ENCODE measurements around the gene DDAH1.
"Not testable (repeated sequence)": the region's sequence is repeated elsewhere in the genome, so short reads cannot be mapped to it uniquely, and the experiment has no call there.

The DDAH1 gene

DNA sequence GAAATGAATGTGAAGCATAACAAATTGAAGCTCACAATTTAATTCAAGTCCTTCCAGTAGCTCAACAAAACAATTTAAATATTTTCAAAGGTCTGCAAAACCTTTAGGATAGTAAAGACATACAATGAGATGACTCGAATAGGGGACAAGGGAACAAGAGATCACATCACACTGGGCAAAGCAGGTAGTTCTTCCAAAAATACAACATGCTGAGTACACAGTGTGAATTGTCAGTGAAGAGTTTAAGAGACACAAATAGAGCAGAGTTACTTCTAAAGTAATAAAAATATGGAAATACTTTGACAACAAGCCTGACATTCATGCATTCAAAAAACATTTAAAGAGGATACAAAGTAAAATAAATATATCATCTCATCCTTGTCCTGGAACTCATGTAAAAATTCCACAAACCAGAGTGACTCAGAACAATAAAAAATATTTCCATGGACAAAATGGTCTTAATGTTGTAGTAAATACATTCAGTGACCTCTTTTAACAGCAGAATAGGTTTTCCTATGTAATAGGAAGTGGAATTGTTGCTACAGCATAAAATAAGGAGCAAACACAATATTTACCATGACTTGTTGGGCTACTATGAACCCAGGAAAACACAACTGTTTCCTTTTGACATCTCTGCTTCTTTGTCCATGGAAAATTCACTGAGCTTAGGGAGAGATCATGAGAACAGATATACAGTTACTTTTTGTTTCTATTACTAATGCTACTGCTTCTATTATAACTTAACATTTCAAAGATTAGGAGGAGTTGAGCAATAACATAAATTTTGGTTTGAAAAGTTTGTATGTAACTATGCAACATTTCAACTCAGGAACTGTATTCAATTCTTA lies 104.9 kb downstream of the DDAH1 start:
- no peak for DNase-seq (ENCODE audit: low read depth)

DNA sequence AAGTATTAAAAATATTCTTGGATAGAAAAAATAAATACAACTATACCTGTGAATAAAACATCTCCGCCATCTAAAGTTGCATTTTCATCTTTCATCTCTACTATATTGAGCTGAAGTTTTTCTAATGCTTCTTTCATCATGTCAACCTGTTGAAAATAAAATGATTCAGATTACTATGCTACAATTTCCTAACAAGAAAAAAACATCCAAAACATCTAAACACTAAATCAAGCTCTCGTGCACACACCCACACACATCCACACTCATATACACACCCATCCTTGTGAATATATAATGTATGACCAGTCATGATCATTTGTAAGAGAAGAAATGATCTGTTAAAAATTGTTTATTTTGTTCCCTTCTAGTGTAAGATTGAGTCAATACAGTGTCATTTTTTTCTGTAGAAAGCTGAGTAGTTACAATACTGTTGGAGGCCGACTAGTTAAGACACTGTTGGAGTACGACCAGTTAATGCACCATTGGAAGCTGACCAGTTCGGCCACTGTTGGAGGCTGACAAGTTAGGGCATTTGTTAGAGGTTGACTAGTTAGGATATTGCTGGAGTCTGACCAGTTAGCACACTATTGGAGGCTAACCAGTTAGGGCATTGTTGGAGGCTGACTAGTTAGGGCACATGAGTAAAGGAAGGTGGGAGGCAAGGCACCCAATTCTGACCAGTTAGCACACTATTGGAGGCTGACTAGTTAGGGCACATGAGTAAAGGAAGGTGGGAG lies 106.1 kb downstream of the DDAH1 start:
- no peak for DNase-seq (ENCODE audit: low read depth)

DNA sequence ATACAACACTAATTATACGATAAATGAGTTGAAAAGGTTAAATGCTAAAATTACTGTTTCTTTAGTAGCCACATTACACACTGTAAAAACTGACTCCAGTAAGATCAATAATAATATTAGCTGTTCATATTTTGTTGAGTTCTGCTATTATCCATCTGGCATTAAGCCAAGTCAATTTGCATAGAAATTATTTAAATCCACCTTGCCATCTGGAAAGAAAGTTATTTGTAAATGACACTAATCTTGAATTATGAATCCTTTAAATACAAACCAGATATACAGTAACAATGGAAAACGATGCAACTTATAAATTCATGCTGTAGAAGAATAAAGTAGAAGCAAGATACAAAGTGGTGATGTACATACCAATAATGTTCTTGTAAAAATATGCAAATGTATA lies 107.1 kb downstream of the DDAH1 start:
- DNase-seq (ENCODE audit: low read depth) = no peak

DNA sequence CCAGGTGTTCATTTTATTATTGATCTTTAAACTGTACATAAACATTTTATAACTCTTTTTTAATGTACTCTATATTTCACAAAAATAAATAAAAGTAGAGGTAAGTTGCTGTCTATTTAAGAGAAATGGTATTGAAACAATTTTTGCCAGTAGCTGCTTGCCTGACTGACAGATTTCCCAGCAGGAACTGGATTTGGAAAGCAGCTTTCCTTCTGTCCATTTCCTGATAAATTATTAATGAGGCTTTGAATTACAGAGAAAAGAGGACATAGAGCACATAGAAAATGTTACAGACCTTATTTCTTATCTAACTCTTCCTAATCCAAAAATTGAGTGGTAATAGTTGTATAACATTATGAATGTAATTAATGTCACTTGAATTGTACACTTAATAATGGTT lies 108.8 kb downstream of the DDAH1 start:
- no peak for DNase-seq (ENCODE audit: low read depth)

DNA sequence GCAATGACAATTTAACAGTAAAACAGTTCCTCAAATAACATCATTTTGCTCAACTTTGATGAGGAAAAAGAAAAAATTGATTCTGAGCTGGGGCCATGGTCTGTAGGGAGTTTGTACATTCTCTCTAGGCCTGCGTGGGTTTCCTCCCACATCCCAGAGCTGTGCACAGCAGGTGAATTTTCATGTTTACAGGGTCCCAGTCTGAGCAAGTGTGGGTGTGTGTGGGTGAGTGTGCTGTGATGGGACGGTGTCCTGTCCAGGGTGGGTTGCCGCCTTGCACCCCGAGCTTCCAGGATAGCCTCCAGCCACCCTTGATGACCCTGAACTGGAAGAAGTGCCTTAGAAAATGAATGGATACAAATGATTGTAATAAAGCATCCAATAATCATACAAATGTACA lies 112.9 kb downstream of the DDAH1 start:
- DNase-seq (ENCODE audit: low read depth) = no peak

DNA sequence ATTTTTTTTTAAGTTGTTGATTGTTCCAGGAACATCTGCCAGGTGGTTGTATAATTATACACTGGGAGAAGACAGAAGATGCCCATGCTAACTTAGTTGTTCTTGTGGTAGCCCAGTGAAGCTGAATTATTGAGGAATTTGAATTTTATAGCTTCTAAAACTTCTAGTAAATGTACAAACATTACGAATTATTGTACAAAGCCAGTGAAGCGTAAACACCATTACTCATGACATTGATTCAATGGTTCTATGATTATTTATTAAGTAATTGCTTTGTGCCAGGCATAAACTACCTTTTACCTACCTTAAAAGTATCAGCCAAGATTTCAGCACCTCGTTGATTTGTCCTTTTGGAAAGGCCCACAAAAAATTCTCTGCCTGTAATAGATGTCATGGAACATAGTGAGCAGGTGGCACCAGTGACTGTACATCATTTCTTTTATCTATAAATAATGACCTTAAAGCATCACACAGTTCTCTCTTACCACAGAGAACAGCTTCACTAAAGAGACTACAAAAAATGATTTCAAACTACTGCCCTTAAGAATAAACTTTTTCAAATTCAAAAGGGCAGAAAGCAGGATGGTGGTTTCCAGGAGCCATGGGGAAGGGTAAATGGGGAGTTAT lies 113.6 kb downstream of the DDAH1 start:
- no peak for DNase-seq (ENCODE audit: low read depth)

DNA sequence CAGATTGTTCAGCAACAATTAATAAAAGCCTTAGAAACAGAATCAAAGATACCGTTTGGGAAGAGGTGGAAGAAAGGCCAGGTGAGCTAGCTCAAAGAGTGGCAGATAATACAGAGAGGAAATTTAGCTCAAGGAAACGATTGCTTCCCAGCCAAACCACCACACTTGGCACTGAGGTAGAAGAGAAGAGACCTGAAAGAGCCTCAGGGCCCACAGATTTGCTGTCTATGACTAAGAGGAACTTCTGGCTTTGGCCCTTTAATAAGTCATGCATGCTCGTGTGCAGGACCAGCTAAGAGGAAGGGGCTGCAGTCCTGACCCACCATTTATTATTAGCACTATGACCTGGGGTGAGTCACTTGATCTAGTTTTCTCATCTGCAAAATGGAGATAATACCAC lies 115.7 kb downstream of the DDAH1 start:
- DNase-seq (ENCODE audit: low read depth) = no peak

DNA sequence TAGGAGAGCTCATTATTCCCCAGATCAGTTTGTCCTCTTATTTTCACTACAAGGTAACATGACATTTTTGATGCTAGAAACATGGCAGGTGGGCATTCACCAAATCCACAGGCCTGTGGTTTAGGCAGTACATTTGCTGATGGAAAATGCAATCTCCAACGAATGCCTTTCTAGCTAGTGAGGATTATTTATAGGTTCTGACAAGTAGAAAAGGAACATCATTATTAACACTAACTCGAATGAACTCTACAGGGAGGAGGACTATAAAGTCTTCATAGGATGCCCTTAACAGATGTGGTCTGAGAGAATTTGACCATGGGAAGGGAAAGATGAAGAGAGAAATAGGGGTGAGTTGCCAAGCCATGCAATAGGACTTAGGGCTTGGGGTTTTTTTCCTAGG lies 117.1 kb downstream of the DDAH1 start:
- DNase-seq (ENCODE audit: low read depth) = no peak

DNA sequence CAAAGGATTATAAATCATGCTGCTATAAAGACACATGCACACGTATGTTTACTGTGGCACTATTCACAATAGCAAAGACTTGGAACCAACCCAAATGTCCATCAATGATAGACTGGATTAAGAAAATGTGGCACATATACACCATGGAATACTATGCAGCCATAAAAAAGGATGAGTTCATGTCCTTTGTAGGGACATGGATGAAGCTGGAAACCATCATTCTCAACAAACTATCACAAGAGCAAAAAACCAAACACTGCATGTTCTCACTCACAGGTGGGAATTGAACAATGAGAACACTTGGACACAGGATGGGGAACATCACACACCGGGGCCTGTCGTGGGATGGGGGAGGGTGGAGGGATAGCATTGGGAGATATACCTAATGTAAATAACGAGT lies 117.7 kb downstream of the DDAH1 start:
- DNase-seq (ENCODE audit: low read depth) = not testable (repeated sequence)

DNA sequence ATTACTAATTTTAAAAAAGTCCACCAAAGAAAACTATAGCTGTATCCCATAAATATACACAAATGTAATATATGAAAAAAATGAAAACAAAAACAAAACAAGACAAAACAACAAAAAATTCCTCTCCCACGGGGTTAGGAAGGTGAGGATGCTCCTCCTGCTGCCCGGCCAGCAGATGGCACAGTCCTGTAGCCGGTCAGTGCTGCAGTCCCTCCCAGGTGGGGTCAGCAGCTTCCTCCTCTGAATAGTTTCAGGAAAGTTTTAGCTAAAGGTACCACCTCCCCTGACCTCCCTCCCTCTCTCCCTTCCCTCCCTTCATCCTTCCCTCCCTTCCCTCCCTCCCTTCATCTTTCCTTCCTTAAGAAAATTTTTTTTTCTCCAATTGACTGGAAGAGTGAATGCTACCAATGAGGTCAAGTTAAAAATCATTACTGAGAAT lies 120.7 kb downstream of the DDAH1 start:
- DNase-seq (ENCODE audit: low read depth) = no peak

DNA sequence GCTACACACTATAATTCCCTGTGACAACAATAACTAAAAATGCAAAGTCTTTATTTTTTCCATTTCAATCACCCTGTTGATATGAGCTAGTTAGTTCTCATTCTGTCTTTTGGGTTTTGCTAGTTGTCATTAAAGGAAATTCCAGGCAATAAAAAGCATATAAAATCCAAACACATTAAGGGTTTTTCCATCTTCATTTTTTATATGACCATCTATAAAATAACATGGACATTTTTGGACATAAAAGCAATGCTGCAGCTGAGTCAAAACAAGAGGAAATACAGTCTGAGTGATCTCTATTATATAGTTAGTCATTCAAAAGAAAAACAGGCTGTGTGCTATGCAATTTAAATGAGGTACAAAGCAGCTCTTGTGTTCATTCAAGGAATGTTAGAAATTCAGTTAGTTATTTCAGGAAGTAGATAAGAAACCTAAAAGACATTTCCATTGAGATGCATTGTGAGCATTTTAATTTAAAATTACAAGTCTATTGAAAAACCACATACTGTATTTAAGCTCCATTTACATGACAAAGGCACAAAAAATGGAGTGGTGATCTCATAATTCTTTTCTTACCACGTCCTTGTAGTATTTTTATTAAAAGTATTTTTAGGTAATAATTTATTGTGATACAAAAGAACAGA lies 121.2 kb downstream of the DDAH1 start:
- DNase-seq (ENCODE audit: low read depth) = no peak

DNA sequence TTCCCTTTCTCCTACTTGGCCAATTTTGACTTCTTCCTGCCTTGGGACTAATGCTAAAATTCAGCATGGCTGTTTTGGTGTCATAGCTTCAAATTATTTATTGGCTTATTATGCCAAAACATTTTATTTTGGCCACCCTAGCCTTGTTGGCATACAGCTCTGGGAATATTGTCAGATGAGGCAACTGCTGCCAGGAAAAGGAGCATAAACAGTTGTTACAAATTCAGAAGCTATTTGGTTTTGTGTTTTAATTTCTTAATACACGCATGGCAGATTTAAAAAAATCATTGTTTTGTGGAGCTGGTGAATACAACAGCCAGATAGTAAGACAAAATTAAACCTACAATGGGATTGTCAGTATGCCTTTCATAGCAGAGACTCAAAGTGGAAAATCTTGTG lies 121.7 kb downstream of the DDAH1 start:
- no peak for DNase-seq (ENCODE audit: low read depth)

DNA sequence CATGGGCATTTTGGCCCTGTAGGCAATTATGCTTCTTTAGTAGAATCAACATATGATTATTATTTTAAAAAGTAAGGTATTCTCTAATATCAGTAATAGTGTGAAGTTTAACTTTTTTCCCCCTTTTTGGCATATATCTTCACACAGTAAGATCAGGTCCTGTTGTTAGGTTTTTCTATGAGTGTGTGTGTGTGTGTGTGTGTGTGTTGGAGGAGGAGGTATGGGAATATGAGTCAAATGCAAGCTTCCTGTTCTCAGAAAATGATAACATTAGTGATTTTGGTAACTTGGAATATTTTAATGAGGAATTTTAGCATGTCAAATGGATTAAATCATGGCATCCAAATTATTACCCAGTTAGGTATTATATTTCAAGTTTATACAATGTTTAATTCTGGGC lies 122.8 kb downstream of the DDAH1 start:
- no peak for DNase-seq (ENCODE audit: low read depth)

DNA sequence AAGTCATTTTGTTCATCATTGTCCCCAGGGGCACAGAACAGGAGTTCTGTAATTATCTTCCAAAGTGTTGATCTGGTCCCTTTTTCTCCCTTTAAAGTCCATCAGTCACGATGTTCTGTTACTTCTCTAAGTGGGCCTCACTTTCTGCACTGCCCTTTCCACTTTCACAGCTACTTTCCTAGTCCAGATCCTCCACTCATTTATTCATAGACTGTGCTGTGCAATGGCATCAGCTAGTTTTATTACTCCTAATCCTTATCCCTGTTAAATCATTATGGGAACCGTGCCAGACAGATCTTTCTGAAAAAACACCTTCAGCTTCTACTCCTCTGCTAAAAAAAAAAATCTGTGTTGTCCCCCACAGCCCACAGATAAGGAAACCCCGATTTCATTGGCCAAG lies 124.5 kb downstream of the DDAH1 start:
- no peak for DNase-seq (ENCODE audit: low read depth)

DNA sequence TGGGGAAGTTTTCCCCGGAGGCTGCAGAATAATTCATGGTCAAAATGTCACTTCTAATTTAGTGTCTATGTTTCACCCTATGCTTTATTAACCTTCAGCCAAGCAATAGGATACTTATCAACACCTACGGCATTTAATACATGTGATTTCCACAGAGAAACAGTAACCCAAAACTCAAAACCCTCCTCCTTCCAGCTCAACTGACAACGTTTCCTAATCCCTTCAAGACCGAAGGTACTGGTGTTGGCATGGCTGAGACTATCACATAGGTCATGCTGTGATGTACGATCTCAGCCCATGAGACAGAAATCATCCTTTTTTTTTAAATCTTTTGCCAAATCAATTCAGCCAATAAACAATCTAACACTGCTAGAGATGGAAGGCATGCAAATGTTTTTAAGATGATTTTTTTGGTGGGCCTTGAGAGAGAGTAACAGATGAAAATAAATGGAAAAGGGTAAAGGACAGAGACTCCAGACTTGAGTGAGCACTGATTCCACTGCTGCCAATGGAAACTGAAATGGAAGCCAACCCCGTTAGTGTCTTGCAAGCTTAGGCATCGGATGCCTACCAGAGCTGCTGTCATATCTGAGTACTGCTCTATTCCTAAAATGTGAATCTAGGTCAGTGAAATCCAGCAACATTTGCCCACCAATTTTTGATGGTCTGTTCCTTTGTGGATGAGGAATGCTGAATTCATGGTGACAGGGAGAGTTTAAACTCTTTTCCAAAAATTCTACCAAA lies 125.1 kb downstream of the DDAH1 start:
- DNase-seq (ENCODE audit: low read depth) = no peak

DNA sequence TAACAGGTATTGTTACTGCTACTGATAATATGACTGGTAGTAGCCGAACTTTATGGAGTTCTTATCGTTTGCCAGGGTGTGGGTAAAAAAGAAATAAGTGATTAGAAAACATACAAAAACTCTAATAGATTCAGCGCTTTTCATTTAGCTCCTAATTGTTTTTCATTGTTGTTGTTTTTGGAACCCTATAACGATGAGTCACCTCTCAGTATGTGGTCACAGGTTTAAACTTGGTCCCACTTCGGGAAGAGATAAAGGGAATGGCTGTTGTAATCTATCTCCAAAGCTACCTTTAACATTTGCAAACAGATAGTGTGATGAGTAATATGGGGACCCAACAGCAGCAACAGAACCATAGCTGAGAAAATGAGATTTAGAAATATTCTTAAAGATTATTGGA lies 125.9 kb downstream of the DDAH1 start:
- no peak for DNase-seq (ENCODE audit: low read depth)

DNA sequence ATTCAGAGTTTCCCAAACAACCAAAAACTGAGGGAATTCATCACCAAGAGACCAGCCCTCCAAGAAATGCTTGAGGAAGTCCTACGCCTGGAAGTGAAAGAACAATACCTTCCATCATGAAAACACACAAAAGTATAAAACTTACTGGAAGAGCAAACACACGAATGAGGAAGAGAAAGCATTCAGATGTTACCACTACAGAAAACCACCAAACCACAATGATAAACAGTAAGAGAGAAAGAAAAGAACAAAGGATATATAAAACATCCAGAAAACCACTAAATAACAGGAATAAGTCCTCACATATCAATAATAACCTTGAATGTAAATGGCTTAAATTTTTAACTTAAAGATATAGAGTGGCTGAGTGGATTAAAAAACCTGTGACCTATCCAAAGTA lies 130.0 kb downstream of the DDAH1 start:
- DNase-seq (ENCODE audit: low read depth) = no peak

DNA sequence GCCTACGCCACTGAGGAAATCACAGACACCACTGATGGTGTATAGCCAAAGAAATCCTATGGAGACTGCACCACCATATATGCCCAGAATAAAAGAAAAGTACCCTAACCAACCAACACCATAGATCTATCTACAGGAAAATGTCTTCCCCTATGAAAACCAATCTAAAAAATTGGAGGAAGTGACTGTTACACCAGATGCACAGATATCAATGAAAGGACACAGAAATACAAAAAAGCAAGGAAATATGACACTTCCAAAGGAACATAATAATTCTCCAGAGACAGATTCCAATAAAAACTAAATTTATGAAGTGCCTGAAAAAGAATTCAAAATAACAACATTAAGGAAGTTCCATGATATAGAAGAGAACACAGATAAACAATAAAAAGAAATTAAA lies 131.8 kb downstream of the DDAH1 start:
- no peak for DNase-seq (ENCODE audit: low read depth)

DNA sequence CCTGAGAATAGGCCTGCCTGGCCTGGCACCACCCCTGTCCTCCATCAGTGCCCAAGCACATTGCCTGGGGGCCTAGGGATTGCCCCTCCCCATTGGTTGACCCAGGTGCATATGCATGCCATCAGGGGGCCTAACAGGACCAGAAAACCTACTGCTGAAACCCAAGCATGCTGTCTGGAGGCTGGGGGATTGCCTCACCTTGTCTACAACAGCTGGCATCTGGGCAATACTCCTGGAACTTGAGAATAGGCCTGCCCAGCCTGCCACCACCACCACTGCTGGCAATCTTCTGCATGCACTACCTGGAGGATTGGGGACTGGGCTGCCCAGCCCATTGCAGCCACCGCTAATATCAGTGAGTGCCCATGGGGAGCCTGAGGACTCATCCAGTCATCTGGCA lies 132.4 kb downstream of the DDAH1 start:
- DNase-seq (ENCODE audit: low read depth) = no peak

DNA sequence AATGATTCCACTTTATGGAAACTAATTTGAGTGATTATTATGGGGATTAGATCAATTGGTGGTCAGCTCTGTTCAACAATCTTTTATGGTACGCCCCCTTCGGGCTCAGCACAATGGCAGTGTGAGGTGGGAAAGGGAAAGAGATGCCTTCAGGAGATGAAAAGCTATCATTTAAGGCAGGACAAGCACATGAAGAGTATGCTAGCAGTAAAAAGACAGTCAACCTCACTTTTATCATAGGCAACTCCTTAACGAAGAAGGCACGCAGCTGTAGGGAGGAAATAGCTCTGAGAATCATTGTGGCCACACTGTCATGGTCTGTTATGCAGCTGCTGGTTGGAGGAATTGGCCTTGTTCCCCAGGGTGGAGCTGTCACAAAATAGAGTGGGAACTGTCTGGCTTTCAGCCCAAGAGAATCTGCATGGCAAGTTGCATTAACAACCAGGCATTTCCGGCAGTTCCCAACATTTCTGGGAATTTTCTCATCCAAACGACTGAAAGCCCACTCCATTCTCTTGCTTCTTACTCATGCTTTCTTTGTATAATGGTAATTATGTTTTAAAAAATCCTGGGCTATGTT lies 134.2 kb downstream of the DDAH1 start:
- no peak for DNase-seq (ENCODE audit: low read depth)

DNA sequence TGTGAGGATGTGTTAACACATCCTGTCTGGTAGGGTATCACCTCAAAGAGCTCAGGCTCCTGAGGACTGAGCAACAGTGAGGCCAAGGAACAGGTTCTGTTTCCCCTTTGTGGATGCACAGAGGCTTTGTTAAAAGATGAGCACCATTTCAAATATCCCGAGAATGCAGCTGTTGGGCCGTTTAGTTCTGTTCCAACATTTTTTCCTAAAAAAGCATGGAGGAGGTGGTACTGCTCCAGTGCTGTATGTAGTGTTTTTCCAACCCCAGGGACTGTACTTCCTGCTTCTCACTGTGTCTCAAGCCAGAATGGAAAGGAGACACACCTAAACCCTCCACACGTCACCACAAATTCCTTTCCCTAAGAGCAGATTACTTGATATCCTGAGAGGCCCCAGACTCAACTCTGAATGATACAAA lies 134.7 kb downstream of the DDAH1 start:
- DNase-seq (ENCODE audit: low read depth) = no peak
